Activated CD8-positive, alpha-beta memory T cell treated with anti-CD3 and anti-CD28 coated beads, Interleukin-2, amount 50 U/mL, for 4 hours (primary cell): ENCODE measurements around the gene COL4A1.

ENCODE experiments used
- DNase-seq: peaks from one replicate; pipeline ENCODE4 v3.0.0-alpha.2; 2020

COL4A1 gene

DNA sequence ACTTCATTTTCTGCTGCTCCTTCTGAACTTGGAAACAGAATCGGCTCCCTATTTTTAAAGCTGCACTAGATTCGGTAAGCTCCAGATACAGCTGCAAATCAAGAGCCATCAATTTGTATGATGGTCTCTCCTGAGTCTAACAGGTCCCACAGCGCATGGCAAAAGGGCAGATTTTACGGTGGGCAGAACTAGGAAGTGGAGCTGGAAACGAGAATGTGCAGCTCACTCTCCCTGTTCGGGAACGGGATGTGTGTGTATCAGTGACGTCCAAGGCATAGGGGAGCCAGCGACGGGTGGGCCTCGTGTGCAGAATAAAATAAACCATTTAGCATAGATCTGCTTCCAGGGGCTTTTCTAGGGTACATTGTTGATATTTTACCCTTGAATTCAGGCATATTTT lies 74.2 kb downstream of the COL4A1 start:
- no peak for DNase-seq

- no peak for DNase-seq
Observed at GRCh38 chr13:110232142-110232541, 74.8 kb downstream of the COL4A1 start.

- DNase-seq, result no peak
Observed at GRCh38 chr13:110231348-110232047, 75.5 kb downstream of the COL4A1 start.

DNA sequence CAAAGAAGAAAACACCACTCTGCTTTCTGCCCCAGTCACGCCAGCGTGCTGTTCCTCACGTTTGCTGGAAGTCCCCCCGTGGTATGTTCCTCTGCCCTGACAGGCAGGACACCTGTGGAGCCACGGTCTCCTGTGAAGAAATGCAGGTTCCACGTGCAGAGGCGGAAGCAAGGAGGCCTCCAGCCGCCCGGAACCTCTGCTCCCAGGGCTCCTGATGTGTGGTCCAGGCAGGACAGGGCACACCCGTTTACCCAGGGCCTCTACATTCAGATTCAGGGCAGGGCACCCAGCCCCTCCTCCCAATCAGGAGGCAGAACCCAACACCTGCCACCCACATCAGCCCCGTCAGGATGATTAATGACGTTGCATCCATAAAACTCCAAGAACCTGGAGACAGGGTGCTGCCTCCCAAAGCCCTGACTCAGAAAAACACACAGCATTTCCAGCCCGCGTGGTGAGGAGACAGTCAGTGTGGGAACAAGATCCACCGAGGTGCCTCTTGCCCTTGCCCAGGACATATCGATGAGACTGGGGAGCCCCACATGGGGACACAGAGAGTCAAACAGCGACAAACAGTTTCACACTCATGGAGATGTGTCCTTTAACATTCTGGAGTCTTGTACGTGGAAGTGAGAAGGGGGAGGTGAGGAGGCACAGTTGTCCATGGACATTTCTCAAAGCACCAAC lies 76.2 kb downstream of the COL4A1 start:
- no peak for DNase-seq

GRCh38 chr13:110229905-110230563 lies 76.9 kb downstream of the COL4A1 start:
- no peak for DNase-seq

DNA sequence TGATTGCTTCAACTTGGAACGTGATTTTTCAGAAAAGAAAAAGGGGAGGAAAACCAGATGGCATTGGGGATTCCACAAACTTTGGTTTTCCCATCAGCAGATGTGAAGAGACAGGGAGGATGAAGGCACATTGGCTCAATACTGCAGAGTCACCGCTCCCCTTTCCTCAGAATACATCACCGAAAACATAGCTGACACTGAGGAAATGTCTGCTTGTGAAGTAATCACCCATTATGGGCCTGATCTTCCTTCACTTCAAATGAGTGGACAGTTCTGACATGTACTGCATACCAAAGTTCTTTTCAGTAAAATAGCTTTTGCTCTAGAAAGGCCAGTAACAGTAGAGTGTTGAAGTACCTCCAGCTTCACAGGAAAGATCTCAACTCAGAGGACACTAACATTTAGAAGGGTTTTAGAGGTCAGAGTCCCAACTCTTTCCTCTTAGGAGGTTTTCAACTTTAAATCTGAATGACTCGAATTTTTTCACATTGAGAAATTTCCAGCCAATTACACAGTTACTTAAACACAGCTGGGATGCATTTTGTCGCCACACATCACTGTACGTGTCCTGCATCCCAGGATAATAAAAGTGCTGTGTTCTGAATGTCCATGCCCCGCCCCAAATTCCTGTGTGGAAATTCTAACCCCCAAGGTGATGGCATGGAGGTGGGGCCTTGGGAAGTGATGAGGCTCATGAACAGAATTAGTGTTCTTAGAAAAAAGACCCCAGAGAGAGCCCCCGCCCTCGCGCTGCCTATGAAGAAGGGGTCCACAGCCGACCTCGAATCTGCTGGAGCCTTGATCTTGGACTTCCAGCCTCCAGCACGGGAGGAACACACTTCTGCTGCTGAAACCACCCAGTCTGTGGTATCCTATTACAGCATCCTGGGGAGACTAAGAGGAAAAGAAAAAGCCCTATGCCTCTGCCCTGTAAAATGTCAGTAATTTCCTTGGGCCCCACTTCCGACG lies 77.7 kb downstream of the COL4A1 start:
- no peak for DNase-seq

DNA sequence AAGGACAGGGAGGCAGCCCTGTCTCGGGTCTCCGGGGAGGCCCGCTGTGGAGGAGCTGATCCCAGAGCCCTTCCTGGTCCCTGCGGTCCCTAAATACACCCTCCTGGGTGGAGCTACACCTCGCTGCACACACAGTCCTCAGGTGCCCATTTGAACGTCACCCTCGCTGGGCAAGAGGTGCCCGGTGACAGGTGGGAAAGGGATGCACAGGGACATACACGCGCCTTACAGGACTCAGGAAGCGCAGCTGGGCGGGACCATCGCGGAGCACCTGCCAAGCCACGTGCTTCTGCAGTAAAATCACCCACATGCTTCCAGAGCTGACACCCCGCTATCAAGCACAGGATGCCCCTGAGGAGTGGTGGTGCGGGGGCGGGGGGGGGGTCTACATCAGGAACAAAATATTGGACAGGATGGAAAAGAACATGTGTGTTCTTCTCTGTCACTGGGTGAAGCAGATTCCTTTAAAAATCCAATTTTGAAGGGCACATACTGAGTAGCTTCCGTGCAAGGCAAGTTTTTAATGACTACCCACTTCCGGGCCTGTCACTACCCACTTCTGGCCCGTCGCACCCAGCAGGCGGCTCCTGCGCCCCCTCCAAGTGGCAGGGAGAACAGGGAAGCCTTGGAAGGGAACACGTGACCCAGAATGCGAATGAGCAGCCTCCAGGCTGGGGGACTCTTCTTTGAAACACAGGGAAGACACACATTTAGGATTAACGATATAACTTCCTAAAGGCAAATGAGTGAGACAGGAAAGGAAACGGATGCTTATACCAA lies 78.9 kb downstream of the COL4A1 start:
- DNase-seq, result no peak

- no peak for DNase-seq
Observed at GRCh38 chr13:110227416-110227815, 79.5 kb downstream of the COL4A1 start.

GRCh38 chr13:110225609-110226574 lies 81.1 kb downstream of the COL4A1 start:
- DNase-seq, result no peak

- DNase-seq, result no peak
Observed at GRCh38 chr13:110225003-110225402, 82.0 kb downstream of the COL4A1 start.

- DNase-seq, result no peak
Observed at GRCh38 chr13:110224519-110224918, 82.4 kb downstream of the COL4A1 start.

DNA sequence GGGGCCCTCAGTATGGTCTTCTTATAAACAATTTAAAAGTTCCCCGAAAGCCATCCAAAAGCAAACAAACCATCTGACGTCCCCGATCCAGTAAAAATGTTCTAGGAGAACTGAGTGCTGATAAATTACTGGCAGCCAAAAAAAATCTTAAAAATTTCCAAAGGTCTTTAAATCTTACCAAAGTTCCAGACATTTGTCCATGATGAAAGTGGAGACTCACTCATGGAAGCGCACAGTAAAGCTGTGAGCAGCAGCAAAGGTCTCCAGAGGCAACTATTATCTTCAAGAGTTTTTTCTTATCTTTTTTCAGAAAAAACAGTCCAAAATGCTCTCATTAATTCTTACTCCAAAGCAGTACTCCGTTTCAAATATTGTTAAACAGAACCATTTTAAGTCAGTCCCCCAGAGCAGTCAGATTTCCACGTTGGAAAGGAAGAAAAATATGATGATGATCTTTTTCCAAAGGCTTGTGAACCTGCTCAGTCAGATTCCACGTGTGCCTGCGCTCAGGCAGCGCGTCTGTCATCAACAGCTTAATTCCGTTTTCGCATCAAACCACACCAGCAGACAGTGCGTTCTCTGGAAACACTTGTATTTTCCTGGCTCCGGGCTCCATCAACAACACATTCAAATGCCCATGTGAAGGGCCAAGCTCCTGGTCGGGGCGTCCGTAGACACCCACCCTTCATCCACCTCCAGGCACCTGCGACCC lies 85.4 kb downstream of the COL4A1 start:
- no peak for DNase-seq

- no peak for DNase-seq
Observed at GRCh38 chr13:110220471-110220870, 86.5 kb downstream of the COL4A1 start.

- DNase-seq, result no peak
Observed at GRCh38 chr13:110218581-110219201, 88.3 kb downstream of the COL4A1 start.

- no peak for DNase-seq
Observed at GRCh38 chr13:110217811-110218210, 89.1 kb downstream of the COL4A1 start.

- no peak for DNase-seq
Observed at GRCh38 chr13:110217085-110217484, 89.9 kb downstream of the COL4A1 start.

GRCh38 chr13:110216398-110217041 lies 90.4 kb downstream of the COL4A1 start:
- DNase-seq, result no peak

- DNase-seq, result no peak
Observed at GRCh38 chr13:110216006-110216397, 91.0 kb downstream of the COL4A1 start.

GRCh38 chr13:110215606-110216005 lies 91.4 kb downstream of the COL4A1 start:
- DNase-seq, result no peak
